Uterus (tissue), 2 donors: ENCODE measurements around the gene ST6GALNAC4.

Source experiments
- POLR2A ChIP-seq, 2 donors: fragments of 450-650 bp; IDR thresholded peaks; one replicate each; pipeline ENCODE4 v1.6.1; 2016; ENCODE audit warnings: antibody characterized with exemption in 2 of 2, mild to moderate bottlenecking in 1 of 2, moderate library complexity in 1 of 2
- TF ChIP-seq, protein P1 (sequence below), 4 experiments: fragments of 200-600 bp in 2 of 4; fragments of 450-650 bp in 2 of 4; sonication (generic) in 2 of 4; IDR thresholded peaks; one replicate each; pipeline ENCODE4 v1.5.1; 2016 to 2019; ENCODE audit warnings: antibody characterized with exemption in 4 of 4, mild to moderate bottlenecking in 2 of 4, moderate library complexity in 1 of 4

DNA sequence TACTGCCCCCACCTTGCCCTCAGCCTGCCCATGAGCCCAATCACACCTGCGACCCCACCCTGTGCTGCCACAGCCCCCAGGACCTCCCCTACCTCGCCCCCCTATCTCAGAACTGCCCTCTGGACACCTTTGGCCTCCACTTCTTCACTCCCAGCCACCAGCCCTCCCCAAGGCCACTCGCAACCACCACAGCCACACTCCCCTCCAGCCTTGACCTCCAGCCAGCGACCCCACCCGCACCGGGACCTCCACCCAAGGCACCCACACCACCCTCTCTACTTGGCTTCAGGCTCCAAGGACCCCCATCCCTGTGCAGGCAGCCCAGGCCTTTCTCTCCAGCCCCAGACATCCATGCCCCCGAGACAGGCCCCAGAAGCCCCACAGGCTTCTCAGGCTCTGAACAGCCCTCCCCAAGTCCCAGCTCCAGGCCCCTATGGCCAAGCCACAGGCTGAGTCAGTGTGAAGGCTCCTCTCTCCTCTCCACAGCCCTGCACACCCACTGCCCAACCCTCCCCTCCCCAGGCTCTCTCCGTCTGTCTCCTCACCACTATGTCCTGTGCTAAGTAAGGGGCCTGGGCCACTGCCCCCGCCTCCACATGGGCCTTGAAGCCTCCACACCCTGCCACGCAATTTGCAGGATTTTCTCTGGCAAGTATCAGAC is 41.4 kb downstream of the ST6GALNAC4 start:
- TF ChIP-seq, protein P1, sequence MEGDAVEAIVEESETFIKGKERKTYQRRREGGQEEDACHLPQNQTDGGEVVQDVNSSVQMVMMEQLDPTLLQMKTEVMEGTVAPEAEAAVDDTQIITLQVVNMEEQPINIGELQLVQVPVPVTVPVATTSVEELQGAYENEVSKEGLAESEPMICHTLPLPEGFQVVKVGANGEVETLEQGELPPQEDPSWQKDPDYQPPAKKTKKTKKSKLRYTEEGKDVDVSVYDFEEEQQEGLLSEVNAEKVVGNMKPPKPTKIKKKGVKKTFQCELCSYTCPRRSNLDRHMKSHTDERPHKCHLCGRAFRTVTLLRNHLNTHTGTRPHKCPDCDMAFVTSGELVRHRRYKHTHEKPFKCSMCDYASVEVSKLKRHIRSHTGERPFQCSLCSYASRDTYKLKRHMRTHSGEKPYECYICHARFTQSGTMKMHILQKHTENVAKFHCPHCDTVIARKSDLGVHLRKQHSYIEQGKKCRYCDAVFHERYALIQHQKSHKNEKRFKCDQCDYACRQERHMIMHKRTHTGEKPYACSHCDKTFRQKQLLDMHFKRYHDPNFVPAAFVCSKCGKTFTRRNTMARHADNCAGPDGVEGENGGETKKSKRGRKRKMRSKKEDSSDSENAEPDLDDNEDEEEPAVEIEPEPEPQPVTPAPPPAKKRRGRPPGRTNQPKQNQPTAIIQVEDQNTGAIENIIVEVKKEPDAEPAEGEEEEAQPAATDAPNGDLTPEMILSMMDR (IDR thresholded peaks at IDR 0.05): no peak
- no peak for TF ChIP-seq POLR2A (IDR thresholded peaks at IDR 0.05)
